Skeletal muscle tissue (tissue), 4 donors: ENCODE data around the gene STS. TPM values are rescaled to one million over a fixed set of nuclear protein-coding genes. Genes with fewer than 3 reads are reported as not detected.

ENCODE experiments used
- H3K27ac ChIP-seq: one replicate; pipeline ENCODE4 v1.7.0; 2013; ENCODE audit warnings: mild to moderate bottlenecking, low read depth, low read length, inconsistent platforms
- H3K27me3 ChIP-seq, 3 donors: one replicate each; pipeline ENCODE4 v1.7.0; 2013; ENCODE audit warnings: low read length in 3 of 3; ENCODE audit not compliant: control insufficient read depth in 3 of 3, insufficient read depth in 3 of 3
- H3K36me3 ChIP-seq, 3 donors: one replicate each; pipeline ENCODE4 v1.7.0; 2013; ENCODE audit warnings: low read length in 3 of 3; ENCODE audit not compliant: control insufficient read depth in 3 of 3, insufficient read depth in 3 of 3
- H3K4me1 ChIP-seq, 3 donors: one replicate each; pipeline ENCODE4 v1.7.0; 2013; ENCODE audit warnings: low read length in 3 of 3, mild to moderate bottlenecking in 3 of 3; ENCODE audit not compliant: control insufficient read depth in 3 of 3, insufficient read depth in 3 of 3
- H3K4me3 ChIP-seq, 3 donors: one replicate each; pipeline ENCODE4 v1.7.0; 2013; ENCODE audit warnings: low read length in 3 of 3
- H3K9ac ChIP-seq, 3 donors: one replicate each; pipeline ENCODE4 v1.7.0; 2013; ENCODE audit warnings: low read length in 3 of 3, mild to moderate bottlenecking in 3 of 3, moderate library complexity in 2 of 3, low read depth in 1 of 3
- H3K9me3 ChIP-seq, 3 donors: one replicate each; pipeline ENCODE4 v1.7.0; 2013; ENCODE audit warnings: low read length in 3 of 3; ENCODE audit not compliant: control insufficient read depth in 3 of 3
- total RNA-seq: library from RNA; depleted of rRNA; stranded (reverse); fragments of >200 nt; gene quantifications from one replicate; pipeline ENCODE4 v1.2.3, GENCODE V29; 2014
- donor health status: Osteomylitis.

Gene STS
- total RNA-seq, 1 donor from 2014 or later = 4.7 TPM

DNA sequence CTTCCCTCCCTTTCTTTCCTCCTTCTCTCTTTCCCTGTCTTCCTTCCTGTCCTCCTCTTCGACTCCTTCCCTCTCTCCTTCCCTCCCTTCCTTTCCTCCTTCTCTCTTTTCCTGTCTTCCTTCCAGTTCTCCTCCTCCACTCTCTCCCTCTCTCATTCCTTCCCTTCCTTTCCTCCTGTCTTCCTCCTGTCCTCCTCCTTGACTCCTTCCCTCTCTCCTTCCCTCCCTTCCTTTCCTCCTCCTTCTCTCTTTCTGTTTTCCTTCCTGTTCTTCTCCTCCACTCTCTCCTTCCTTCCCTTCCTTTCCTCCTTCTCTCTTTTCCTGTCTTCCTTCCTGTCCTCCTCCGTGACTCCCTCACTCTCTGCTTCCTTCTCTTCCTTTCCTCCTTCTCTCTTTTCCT is 5.7 kb downstream of the STS start:
- Histone ChIP-seq H3K27ac (no peak overlapping the region), H3K9ac (no peak overlapping the region), H3K36me3 (no peaks in the 10 kb centered on the region), H3K4me3 (no peak overlapping the region), H3K27me3 (no peaks in the 10 kb centered on the region), H3K9me3 (no peaks in the 10 kb centered on the region), H3K4me1 (peaks cover 0 to 5% (median 0%) of the 10 kb centered on the region in 3 donors)

DNA sequence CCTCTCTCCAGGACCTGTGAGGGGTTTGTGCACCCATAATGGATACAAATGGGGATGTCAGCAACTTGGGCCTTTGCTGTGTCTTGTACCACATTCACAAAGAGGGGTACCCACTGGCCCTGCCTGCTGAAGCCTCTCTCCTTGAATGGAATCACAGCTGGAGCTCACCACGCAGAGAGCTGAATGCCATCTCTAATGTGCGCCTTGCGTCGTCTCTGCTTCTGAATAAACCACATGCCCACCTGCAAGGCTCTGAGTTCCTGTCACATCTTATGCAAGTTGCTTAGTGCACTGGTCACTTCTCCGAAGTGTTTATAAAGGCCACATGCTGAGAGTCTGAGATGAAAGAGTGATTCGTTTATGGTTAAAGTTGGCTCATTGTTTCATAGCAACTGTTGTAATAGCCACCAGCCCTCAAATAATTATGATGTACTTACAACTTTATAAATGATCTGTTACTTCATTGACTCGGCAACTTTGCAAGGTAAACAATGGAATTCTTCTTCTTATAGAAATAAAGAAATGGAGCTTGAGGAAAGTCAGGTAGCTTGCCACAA is 6.6 kb downstream of the STS start:
- H3K36me3 ChIP-seq = no peaks in the 10 kb centered on the region
- no peaks in the 10 kb centered on the region for H3K4me1 ChIP-seq
- no peaks in the 10 kb centered on the region for H3K9me3 ChIP-seq
- no peak overlapping the region for H3K27ac ChIP-seq
- no peak overlapping the region for H3K4me3 ChIP-seq
- H3K27me3 ChIP-seq = no peaks in the 10 kb centered on the region
- H3K9ac ChIP-seq = no peak overlapping the region

DNA sequence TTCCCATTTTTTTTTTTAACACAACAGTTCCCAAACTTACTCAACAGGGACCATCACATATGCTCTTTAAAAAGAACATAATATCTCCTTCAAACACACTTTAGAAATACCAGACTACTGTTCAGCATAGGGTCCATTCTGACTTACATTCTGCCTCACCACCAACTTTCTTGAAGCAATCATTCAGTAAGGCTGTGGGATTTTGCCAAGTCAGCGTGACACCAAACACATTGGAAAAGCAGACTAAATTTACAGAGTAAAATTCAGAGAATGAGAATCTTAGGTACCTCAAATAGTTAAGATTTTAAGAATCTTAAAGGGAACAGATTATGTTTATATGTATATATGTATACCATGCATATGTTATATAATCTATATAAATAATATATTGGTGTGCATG is 7.7 kb downstream of the STS start:
- no peaks in the 10 kb centered on the region for H3K9me3 ChIP-seq

DNA sequence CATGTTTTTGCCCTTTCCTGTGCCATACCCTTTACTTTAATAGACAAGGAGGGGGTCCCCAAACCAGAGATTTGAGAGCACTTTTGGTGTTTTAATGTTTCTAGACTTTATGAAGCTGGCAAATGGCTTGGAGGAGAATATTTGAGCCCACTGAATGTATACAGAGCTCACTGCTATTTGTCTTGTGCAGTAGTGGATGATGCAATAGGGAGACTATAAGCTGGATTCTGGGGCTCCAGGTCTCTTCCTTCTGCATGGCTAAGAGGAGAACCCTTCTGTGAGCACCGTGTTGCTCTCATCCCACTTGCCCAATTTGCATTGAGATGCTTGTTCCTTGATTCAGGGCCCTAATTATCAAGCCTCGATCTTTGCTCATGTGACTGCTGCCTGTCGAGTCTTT is 9.4 kb downstream of the STS start:
- Histone ChIP-seq H3K27me3 (no peaks in the 10 kb centered on the region), H3K4me1 (no peaks in the 10 kb centered on the region), H3K27ac (no peak overlapping the region), H3K9ac (no peak overlapping the region), H3K9me3 (no peaks in the 10 kb centered on the region), H3K36me3 (no peaks in the 10 kb centered on the region), H3K4me3 (no peak overlapping the region)

More for the DNA sequence above, 7.7 kb downstream of the STS start:
- Histone ChIP-seq H3K27ac (no peak overlapping the region), H3K27me3 (no peaks in the 10 kb centered on the region), H3K9ac (no peak overlapping the region), H3K4me3 (no peak overlapping the region), H3K4me1 (no peaks in the 10 kb centered on the region), H3K36me3 (no peaks in the 10 kb centered on the region)

DNA sequence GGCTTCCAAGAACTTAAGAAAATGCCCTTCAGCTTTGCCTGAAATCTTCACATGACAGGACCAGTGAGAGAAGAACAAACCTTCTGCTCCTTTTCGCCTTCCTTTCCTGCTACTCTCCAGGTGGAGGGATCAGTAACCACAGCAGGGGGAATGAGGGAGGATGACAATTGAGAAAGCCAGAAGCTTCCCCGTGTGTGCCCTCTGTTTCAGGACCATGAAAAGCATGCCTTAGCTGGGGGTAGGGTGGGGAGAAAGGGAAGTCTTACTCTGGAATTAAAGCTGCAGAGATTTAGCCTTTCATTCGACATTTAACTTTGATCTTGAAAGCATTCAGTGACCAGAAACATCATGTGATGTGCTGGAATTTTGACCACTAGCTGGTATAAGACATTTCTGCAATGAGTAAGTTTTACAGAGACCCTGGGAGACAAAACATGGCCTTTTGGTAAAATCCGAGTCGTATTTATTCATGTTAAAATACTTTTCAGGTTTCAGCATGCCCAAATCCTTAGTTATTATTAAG is 11.0 kb downstream of the STS start:
- H3K36me3 ChIP-seq = no peaks in the 10 kb centered on the region
- no peak overlapping the region for H3K9ac ChIP-seq

DNA sequence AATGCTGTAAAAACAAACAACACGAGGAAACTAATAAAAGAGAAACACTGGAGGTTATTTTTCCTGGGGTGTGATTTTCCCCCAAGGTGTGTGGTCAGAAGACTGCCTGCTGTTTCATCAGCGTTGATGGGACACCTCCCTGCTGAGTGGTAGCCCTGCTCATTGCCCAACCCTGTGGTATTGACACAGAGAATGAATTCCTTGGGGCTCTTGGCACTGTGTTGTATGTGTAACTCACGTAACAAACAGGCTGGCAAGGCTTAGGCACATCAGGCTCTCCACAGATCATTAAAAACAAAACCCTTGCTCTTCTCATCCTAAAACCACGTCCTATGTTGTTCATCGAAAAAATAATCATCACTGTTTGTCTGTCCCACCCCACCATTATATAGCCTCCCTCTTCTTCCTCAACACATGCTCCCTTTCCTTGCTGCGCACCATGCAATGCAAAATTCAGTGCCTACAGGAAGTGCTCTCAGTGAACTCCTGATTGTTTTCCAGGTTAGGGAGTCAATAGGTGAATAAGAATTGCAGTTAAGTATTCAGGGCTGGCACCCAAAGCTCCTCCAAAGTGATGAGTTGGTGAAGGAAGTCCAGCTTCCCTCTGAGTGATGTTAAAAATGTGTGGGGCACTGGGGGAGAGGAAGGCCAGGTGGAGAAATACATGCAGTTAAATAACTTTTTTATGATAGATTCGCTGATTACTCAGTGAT is 11.8 kb downstream of the STS start:
- H3K4me1 ChIP-seq = no peaks in the 10 kb centered on the region
- H3K27ac ChIP-seq = no peak overlapping the region
- no peak overlapping the region for H3K9ac ChIP-seq
- H3K36me3 ChIP-seq = no peaks in the 10 kb centered on the region
- no peaks in the 10 kb centered on the region for H3K9me3 ChIP-seq
- H3K4me3 ChIP-seq = no peak overlapping the region
- no peaks in the 10 kb centered on the region for H3K27me3 ChIP-seq

More for the DNA sequence above, 11.0 kb downstream of the STS start:
- H3K27ac ChIP-seq = no peak overlapping the region
- no peaks in the 10 kb centered on the region for H3K9me3 ChIP-seq
- no peak overlapping the region for H3K4me3 ChIP-seq
- no peaks in the 10 kb centered on the region for H3K4me1 ChIP-seq
- no peaks in the 10 kb centered on the region for H3K27me3 ChIP-seq

DNA sequence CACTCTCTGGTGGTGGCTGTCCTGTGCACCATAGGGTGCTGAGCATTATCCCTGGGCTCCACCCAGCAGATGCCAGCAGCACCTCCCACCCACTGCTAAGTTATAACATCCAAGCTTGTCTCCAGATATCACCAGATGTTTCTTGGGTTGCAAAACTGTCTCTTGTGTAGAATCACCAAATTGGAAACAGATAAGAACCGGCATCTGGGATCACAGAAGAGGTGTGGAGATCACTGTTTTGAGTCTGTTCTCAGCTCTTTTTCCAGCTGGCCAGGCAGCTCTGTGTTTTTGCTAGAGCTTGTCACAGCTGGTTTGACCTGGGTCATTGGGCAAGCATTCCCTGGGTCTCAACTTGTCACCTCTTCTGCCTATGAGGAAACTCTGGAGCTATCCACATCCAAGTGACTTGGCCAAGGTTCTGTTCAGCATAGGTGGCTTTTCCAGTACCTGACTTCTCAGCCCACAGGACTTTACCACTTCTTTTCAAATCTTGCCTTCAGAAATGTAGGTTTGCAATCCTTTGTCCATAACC is 15.7 kb downstream of the STS start:
- H3K36me3 ChIP-seq = no peaks in the 10 kb centered on the region
- no peaks in the 10 kb centered on the region for H3K4me1 ChIP-seq
- H3K27ac ChIP-seq = no peak overlapping the region
- no peaks in the 10 kb centered on the region for H3K27me3 ChIP-seq
- no peaks in the 10 kb centered on the region for H3K9me3 ChIP-seq
- no peak overlapping the region for H3K9ac ChIP-seq
- no peak overlapping the region for H3K4me3 ChIP-seq

DNA sequence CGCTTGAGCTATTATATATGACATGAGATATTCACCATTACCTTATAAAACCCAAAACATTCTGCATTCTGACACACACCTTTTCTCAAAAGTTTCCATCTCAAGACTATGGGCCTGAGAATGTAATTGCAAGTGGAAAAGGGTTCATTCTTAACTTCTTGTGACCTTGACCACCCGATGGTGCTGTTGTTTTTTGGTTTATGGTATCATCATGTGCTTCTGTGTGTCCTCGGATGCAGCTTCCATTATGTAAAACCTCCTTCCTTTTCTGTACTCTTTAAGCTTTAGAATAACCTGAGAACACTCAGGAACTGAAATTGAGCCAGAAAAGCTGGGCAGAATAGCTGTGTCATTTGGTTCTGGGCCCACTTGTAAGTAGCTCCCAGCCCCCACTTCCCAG is 16.7 kb downstream of the STS start:
- Histone ChIP-seq H3K4me3 (no peak overlapping the region), H3K27ac (no peak overlapping the region), H3K9me3 (no peaks in the 10 kb centered on the region), H3K27me3 (no peaks in the 10 kb centered on the region), H3K9ac (no peak overlapping the region), H3K4me1 (no peaks in the 10 kb centered on the region), H3K36me3 (no peaks in the 10 kb centered on the region)

DNA sequence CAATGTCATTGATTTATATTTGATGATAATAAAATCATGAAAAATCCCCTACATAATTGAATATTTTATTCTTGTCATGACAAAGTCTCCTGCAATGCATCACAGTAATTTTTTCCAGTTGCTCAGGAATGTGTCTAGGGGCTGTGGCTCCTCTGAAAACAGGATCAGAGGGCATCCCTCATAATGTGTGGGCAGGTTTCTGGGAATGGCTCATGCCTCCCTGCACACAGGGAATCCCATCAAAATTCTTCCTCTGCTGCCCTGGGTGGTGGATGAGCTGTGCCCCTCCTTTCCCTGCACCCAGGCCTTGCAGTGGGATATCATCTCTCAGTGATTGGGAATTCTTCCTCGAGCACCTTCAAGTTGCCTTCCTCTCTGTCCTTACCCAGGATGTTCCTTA is 20.9 kb downstream of the STS start:
- no peak overlapping the region for H3K4me3 ChIP-seq
- H3K4me1 ChIP-seq = no peaks in the 10 kb centered on the region
- no peaks in the 10 kb centered on the region for H3K36me3 ChIP-seq
- no peak overlapping the region for H3K9ac ChIP-seq
- no peaks in the 10 kb centered on the region for H3K27me3 ChIP-seq
- H3K9me3 ChIP-seq = no peaks in the 10 kb centered on the region
- H3K27ac ChIP-seq = no peak overlapping the region

DNA sequence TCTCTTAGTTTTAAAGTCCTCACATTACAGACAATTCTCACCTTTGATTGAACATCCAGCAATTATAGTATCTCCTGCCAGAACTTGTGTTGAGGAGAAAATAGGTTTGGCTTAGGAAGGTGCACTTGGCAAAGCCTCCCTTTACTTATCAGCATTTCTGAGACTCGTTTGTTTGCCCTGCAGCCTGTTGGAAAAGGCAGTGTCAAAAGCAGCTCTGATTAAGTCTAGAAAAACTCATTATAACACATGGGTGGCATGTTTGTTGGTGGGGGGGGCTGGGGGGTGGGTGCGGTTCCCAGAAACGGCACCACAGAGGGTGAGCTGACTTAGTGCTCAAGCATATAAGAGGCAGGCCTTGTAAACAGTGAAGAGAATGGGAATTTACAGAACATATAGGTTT is 22.1 kb downstream of the STS start:
- H3K4me3 ChIP-seq = no peak overlapping the region
- H3K27ac ChIP-seq = no peak overlapping the region
- H3K36me3 ChIP-seq = no peaks in the 10 kb centered on the region
- no peaks in the 10 kb centered on the region for H3K4me1 ChIP-seq
- no peak overlapping the region for H3K9ac ChIP-seq
- no peaks in the 10 kb centered on the region for H3K9me3 ChIP-seq
- H3K27me3 ChIP-seq = no peaks in the 10 kb centered on the region
